ENCODE results near the gene SMAD6.

DNA sequence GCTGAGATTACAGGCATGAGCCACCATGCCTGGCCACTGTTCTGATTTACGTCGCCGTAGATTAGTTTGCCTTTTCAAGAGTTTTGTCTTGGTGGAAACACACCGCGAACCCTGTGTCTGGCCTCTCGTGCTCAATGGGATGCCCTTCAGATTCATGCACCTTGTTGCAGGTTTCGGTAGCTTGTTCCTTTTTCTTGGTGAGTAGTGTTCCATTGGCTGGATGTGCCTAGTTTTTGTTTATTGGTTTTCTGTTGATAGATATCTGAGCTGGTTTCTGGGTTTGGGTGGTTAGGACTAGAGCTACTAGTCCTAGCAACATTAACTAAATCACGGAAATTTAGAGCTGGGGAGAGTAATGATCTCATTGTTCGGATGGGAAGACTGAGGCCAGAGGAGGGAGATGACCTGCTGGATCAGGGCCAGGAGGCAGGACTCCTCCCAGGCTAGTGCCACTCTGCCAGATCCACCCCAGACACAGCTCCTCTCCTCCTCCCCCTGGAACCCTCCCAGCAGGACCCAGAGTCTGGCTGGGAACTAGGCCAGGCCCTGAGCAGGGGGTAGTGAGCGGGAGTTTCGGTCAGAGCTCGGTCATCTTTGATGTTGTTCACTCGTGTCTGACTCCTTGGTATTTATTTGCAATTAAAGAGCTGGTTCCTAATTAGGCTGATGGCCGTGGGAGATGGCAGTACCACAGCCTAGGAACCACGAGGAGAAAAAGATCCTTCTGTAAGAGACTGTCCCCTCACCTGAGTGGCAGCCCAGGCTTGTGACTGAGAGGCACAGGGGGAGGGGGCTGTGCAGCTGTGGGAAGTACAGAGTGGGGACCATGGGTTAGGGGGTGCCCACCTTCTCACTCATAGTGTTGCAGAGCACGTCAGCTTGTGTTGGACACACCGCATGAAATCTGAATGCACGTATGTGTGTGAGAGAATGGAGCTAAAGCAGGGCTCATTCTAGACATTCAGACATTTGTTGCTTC lies 73.4 kb downstream of the SMAD6 start:
- TF ChIP-seq, protein P1, sequence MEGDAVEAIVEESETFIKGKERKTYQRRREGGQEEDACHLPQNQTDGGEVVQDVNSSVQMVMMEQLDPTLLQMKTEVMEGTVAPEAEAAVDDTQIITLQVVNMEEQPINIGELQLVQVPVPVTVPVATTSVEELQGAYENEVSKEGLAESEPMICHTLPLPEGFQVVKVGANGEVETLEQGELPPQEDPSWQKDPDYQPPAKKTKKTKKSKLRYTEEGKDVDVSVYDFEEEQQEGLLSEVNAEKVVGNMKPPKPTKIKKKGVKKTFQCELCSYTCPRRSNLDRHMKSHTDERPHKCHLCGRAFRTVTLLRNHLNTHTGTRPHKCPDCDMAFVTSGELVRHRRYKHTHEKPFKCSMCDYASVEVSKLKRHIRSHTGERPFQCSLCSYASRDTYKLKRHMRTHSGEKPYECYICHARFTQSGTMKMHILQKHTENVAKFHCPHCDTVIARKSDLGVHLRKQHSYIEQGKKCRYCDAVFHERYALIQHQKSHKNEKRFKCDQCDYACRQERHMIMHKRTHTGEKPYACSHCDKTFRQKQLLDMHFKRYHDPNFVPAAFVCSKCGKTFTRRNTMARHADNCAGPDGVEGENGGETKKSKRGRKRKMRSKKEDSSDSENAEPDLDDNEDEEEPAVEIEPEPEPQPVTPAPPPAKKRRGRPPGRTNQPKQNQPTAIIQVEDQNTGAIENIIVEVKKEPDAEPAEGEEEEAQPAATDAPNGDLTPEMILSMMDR (conservative IDR thresholded peaks at IDR 0.05; ENCODE audit: low read depth, low read length), result no peak
- TF ChIP-seq EZH2 (IDR thresholded peaks at IDR 0.05; ENCODE audit: low read length, unreplicated experiment), result no peak
- TF ChIP-seq EZH2phosphoT487 (IDR thresholded peaks at IDR 0.05; ENCODE audit: borderline replicate concordance, low read length), result no peak
